Activated CD4-positive, CD25-positive, alpha-beta regulatory T cell (primary cell): ENCODE measurements around the gene PRKRIP1.
"Not testable (repeated sequence)": the region's sequence is repeated elsewhere in the genome, so short reads cannot be mapped to it uniquely, and the experiment has no call there.

Experiments
- DNase-seq, 4 experiments: peaks; one replicate each; lab custom pipeline; 2025; lab: John Stamatoyannopoulos, UW

The PRKRIP1 gene

GRCh38 chr7:102395873-102396709 lies at the start of gene PRKRIP1:
PRKRIP1 (plus strand) TSS chr7:102396363; CDS start chr7:102396412, 49 bp downstream.
- peak; percentile 47 to 71 (median 62) for DNase-seq

DNA sequence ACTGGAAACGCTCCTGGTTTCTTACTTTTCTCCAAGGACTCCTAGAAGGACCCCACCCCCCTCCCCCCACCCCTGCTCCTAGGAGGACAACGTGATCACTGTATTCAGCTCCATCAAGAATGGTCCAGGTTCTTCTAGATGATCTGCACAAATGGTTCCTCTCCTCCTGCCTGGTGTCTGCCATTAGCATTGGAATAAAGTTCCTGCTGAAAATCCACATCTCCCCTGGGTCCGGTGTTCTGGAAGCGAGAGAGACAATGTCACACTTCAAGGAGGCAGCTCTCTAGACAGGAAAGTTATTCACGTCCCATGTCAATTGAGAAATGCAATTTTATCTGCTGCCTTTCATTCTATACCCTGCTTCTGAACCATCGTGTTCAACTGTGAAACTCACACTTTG lies 49.2 kb upstream of the PRKRIP1 start:
- DNase-seq = not testable (repeated sequence)

- not testable (repeated sequence) for DNase-seq
Observed at GRCh38 chr7:102356344-102356743, 39.8 kb upstream of the PRKRIP1 start, which contains the start of gene SPDYE6. SPDYE6 (minus strand) TSS chr7:102356444; CDS start chr7:102356023, 421 bp downstream.

DNA sequence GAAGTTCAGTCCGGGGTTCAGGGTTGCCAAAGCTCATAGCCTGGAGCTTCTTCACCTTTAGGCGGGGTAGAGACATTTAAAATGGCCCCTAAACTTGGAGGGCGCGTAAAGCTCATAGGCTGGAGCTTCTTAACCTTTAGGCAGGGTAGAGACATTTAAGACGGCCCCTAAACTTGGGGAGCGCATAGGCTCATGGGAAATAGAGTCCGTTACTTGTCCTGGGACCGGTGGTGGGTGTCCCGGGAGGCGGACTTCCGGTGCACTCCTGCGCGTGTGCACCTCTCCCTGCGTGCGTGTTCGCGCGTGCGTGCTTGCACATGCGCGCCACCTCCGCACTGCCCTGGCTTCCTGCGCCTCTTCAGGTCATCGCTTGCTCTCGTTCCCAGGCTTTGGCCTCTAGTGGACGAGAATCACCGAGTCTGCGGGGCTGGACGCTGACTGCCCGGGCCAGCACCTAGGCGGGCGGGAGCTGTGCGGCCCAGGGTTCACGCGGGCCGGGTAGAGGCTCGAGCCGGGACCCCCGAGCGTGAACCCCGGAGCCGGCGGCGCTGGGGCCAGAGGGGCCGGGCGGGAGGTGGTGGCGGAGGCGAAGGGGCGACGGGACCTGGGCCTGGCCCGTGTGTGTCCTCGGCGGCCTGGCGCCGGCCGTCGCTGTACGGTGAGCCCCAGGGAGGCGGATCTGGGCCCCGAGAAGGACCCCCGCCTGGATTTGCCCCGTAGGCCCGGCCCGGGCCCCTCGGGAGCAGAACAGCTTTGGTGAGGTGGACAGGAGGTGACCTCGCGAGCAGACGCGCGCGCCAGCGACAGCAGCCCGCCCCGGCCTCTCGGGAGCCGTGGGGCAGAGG lies 32.4 kb upstream of the PRKRIP1 start:
- DNase-seq = peak; percentile 76 to 86 (median 82)

GRCh38 chr7:102364394-102364886 lies 31.7 kb upstream of the PRKRIP1 start:
- DNase-seq = not testable (repeated sequence)

DNA sequence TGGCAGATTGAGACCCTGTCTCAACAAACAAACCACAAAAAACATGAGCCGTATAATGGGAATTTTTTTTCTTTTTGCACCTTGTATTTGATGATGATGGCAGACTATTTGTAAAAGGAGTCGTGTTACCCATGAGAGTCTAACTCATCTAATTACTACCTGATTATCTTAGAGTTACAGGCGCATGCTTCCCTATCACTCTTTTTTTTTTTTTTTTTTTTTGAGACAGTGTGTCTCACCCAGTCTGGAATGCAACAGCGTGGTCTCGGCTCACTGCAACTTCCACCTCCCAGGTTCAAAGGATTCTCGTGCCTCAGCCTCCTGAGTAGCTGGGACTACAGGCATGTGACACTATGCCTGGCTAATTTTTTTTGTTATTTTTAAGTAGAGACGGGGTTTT lies 30.8 kb upstream of the PRKRIP1 start:
- DNase-seq = not testable (repeated sequence)

GRCh38 chr7:102370038-102370437 lies 26.1 kb upstream of the PRKRIP1 start:
- DNase-seq = not testable (repeated sequence)

GRCh38 chr7:102372796-102373195 lies 23.4 kb upstream of the PRKRIP1 start:
- DNase-seq = not testable (repeated sequence)

GRCh38 chr7:102376964-102377466 lies 19.1 kb upstream of the PRKRIP1 start:
- no peak for DNase-seq

GRCh38 chr7:102380837-102381236 lies 15.3 kb upstream of the PRKRIP1 start:
- not testable (repeated sequence) for DNase-seq

DNA sequence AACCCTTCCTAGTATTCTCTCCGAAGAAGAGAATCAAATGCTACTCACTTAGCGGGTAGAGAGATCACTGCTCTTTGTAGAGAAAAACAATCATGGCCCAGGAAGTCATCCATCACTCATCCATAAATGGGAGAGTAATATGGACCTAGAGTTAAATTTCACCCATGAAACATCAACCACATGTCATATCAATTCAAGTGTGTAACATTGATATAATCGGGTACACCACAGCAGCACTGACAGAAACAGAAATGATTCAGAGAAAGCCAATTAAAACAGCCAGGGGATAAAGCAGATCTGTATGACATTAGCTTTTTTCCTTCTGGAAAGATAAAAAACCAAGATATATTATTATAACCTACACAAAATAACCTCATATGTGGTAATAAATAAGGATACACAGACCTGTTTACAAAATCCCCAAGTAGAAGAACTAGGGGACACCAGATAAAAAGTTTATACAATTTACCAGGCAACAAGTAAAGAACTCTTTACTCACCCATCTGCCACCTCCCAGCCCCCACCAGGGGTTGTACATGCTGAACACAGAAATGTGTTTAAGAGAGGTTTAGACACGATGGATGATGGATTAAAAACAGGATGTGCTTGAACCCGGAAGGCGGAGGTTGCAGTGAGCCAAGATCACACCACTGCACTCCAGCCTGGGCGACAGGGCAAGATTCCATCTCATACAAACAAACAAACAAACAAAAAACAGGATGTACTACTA lies 14.3 kb upstream of the PRKRIP1 start:
- not testable (repeated sequence) for DNase-seq

- DNase-seq = no peak
Observed at GRCh38 chr7:102387064-102387463, 9.1 kb upstream of the PRKRIP1 start.

- no peak for DNase-seq
Observed at GRCh38 chr7:102389810-102390209, 6.4 kb upstream of the PRKRIP1 start.

DNA sequence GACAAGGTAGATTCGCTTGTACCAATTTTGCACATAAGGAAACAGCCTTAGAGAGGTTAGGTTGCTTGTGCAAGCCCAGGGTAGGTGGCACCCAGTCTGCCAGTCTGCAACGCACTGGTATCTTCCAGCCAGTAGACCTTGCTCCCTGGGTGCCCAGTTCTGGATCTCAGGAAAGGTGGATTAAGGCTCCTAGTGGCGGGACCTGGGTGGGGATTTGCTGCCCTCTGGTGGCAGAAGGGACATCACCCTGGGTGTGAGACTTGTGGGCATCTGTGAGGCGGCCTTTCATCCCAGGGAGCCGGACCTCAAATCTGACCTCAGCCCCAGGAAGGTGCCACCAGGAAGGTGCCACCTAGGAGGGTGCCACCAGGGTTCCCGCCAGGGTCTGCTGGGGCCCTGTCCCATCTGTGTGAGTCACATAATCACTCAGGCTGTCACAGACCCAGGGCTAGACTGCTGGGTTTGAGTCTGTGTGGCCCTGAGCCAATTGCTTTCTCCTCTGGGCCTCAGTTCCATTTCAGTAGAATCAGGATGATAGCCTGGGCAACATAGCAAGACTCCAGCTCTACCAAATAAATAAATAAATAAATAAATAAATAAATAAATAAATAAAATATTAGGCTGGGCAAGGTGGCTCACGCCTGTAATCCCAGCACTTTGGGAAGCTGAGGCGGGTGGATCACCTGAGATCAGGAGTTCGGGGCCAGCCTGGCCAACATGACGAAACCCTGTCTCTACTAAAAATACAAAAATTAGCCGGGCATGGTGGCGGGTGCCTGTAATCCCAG lies 5.3 kb upstream of the PRKRIP1 start:
- peak; percentile 38 to 52 (median 42) for DNase-seq

- no peak for DNase-seq
Observed at GRCh38 chr7:102392330-102392729, 3.8 kb upstream of the PRKRIP1 start.

- no peak for DNase-seq
Observed at GRCh38 chr7:102393467-102393866, 2.7 kb upstream of the PRKRIP1 start.

DNA sequence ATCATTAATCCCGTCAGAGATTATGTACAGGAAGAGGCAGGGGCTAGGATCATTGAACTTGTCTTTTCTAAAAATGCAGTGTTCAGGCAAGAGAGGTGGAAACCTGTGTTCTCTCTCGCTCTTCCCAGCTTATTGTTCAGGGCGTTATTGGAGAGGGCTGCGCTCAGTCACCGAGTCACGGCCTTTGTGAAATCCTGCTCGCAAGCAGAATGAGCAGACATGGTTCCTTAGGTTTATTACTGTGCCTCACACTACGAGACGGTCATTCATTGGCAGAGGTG lies 631 bp upstream of the PRKRIP1 start:
- no peak for DNase-seq

GRCh38 chr7:102396710-102397019 lies 502 bp downstream of the PRKRIP1 start:
- DNase-seq = no peak

- no peak for DNase-seq
Observed at GRCh38 chr7:102398543-102398942, 2.4 kb downstream of the PRKRIP1 start.

GRCh38 chr7:102400360-102400759 lies 4.2 kb downstream of the PRKRIP1 start:
- DNase-seq = no peak

GRCh38 chr7:102403563-102403962 lies 7.4 kb downstream of the PRKRIP1 start:
- no peak for DNase-seq
